ENCODE results near the gene TTLL11. TPM values are rescaled to one million over a fixed set of nuclear protein-coding genes. Genes with fewer than 3 reads are reported as not detected.

Gene TTLL11
- total RNA-seq, 1 donor from 2014 or later = 6.9 TPM

DNA sequence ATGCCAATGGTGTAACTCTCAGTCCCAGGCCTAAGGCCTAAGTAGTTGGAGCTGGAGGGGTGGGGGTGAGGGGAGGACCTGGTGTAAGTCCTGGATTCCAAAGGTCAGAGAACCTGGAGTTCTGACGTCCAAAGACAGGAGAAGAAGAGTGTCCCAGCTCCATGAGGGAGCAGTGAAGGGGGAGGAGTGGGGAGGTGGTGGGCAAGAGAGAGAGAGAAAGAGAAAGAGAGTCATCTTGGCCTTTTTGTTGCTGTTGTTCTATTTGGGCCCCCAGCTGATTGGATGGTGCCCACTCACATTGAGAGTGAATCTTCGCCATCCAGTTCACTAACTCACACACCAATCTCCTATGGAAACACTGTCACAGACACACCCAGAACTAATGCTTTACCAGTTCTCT lies 242.7 kb downstream of the TTLL11 start:
- peaks cover 26% of the 10 kb centered on the region for H3K27me3 Mint-ChIP-seq (ENCODE audit: low read depth, unreplicated experiment)
- H3K27me3 ChIP-seq (ENCODE audit: insufficient read depth, low read length) = no peaks in the 10 kb centered on the region
- FAIRE-seq (no peak), DNase-seq (ENCODE audit: low read depth) (no peak)
- no peaks in the 10 kb centered on the region for H3K9me3 ChIP-seq (ENCODE audit: insufficient read depth, low read depth, low read length)
- H2AFZ ChIP-seq (ENCODE audit: low read depth, low read length) = no peak overlapping the region
- H3K4me3 Mint-ChIP-seq (ENCODE audit: unreplicated experiment) = no peak overlapping the region
- TF ChIP-seq, protein P1, sequence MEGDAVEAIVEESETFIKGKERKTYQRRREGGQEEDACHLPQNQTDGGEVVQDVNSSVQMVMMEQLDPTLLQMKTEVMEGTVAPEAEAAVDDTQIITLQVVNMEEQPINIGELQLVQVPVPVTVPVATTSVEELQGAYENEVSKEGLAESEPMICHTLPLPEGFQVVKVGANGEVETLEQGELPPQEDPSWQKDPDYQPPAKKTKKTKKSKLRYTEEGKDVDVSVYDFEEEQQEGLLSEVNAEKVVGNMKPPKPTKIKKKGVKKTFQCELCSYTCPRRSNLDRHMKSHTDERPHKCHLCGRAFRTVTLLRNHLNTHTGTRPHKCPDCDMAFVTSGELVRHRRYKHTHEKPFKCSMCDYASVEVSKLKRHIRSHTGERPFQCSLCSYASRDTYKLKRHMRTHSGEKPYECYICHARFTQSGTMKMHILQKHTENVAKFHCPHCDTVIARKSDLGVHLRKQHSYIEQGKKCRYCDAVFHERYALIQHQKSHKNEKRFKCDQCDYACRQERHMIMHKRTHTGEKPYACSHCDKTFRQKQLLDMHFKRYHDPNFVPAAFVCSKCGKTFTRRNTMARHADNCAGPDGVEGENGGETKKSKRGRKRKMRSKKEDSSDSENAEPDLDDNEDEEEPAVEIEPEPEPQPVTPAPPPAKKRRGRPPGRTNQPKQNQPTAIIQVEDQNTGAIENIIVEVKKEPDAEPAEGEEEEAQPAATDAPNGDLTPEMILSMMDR (IDR thresholded peaks at IDR 0.05; ENCODE audit: insufficient read depth, low read depth, low read length) = no peak
- no peak for TF ChIP-seq EZH2 (IDR thresholded peaks at IDR 0.05; ENCODE audit: insufficient read depth, low read length)
- H3K27ac ChIP-seq (ENCODE audit: low read depth, low read length) = no peak overlapping the region
- no peaks in the 10 kb centered on the region for H4K20me1 ChIP-seq (ENCODE audit: insufficient read depth, low read length)
- H3K9me3 Mint-ChIP-seq (ENCODE audit: unreplicated experiment) = peaks cover 11% of the 10 kb centered on the region
- H3K27ac Mint-ChIP-seq (ENCODE audit: unreplicated experiment) = no peak overlapping the region
- no peak overlapping the region for H3K9ac ChIP-seq (ENCODE audit: low read length)
- no peak overlapping the region for H3K4me3 ChIP-seq (ENCODE audit: insufficient read depth, low read depth, low read length)
- no peaks in the 10 kb centered on the region for H3K4me1 Mint-ChIP-seq (ENCODE audit: low read depth, unreplicated experiment)
- no peaks in the 10 kb centered on the region for H3K36me3 Mint-ChIP-seq (ENCODE audit: low read depth, unreplicated experiment)
- no peaks in the 10 kb centered on the region for H3K4me1 ChIP-seq (ENCODE audit: insufficient read depth, low read length)
- H3K4me2 ChIP-seq (ENCODE audit: low read length) = no peak overlapping the region
- no peaks in the 10 kb centered on the region for H3K79me2 ChIP-seq (ENCODE audit: insufficient read depth, low read length)
- H3K36me3 ChIP-seq (ENCODE audit: insufficient read depth, low read length) = no peaks in the 10 kb centered on the region

DNA sequence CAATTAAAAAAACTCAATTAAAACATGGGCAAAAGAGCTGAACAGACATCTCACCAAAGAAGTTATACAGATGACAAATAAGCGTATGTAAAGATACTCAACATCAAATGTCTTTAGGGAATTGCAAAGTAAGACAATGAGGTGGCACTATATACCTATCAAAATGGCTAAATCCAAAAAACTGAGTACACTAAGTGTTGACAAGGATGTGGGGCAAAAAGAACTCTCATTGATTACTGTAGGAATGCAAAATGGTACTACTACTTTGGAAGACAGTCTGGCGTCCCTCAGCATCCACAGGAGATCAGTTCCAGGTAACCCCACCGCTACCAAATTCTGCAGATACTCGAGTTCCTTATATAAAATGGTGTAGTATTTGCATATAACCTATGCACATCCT lies 243.6 kb downstream of the TTLL11 start:
- Mint-ChIP-seq H3K4me3 (ENCODE audit: unreplicated experiment) (no peak overlapping the region), H3K4me1 (ENCODE audit: low read depth, unreplicated experiment) (no peaks in the 10 kb centered on the region), H3K9me3 (ENCODE audit: unreplicated experiment) (peaks cover 11% of the 10 kb centered on the region), H3K36me3 (ENCODE audit: low read depth, unreplicated experiment) (no peaks in the 10 kb centered on the region), H3K27ac (ENCODE audit: unreplicated experiment) (no peak overlapping the region), H3K27me3 (ENCODE audit: low read depth, unreplicated experiment) (peaks cover 18% of the 10 kb centered on the region)
- Histone ChIP-seq H4K20me1 (ENCODE audit: insufficient read depth, low read length) (no peaks in the 10 kb centered on the region), H3K4me1 (ENCODE audit: insufficient read depth, low read length) (no peaks in the 10 kb centered on the region), H3K36me3 (ENCODE audit: insufficient read depth, low read length) (no peaks in the 10 kb centered on the region), H3K9ac (ENCODE audit: low read length) (no peak overlapping the region), H3K79me2 (ENCODE audit: insufficient read depth, low read length) (no peaks in the 10 kb centered on the region), H3K4me2 (ENCODE audit: low read length) (no peak overlapping the region), H3K27ac (ENCODE audit: low read depth, low read length) (no peak overlapping the region), H3K27me3 (ENCODE audit: insufficient read depth, low read length) (no peaks in the 10 kb centered on the region), H3K4me3 (ENCODE audit: insufficient read depth, low read depth, low read length) (no peak overlapping the region), H2AFZ (ENCODE audit: low read depth, low read length) (no peak overlapping the region), H3K9me3 (ENCODE audit: insufficient read depth, low read depth, low read length) (no peaks in the 10 kb centered on the region)
- DNase-seq (ENCODE audit: low read depth) (no peak), FAIRE-seq (no peak)
- TF ChIP-seq EZH2 (IDR thresholded peaks at IDR 0.05; ENCODE audit: insufficient read depth, low read length) = no peak
- TF ChIP-seq, protein P1 (IDR thresholded peaks at IDR 0.05; ENCODE audit: insufficient read depth, low read depth, low read length) = no peak

DNA sequence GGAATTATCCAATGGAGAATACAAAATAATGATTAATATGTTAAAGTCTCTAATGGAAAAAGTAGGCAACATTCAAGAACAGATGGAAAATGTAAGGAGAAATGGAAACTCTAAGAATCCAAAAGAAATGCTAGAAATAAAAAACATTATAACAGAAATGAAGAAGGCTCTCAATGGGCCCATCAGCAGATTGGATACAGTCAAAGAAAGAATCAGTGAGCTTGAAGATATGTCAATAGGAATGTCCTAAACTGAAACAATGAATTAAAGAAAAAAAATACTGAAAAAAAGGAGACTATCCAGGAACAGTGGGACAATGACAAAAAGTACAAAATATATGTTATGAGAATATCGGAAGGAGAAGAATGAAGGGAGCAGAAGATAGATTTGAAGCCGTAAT lies 248.5 kb downstream of the TTLL11 start:
- Mint-ChIP-seq H3K9me3 (ENCODE audit: unreplicated experiment) (peaks cover 7% of the 10 kb centered on the region), H3K4me1 (ENCODE audit: low read depth, unreplicated experiment) (peaks cover 5% of the 10 kb centered on the region), H3K4me3 (ENCODE audit: unreplicated experiment) (no peak overlapping the region), H3K36me3 (ENCODE audit: low read depth, unreplicated experiment) (peaks cover 3% of the 10 kb centered on the region), H3K27me3 (ENCODE audit: low read depth, unreplicated experiment) (peaks cover 14% of the 10 kb centered on the region), H3K27ac (ENCODE audit: unreplicated experiment) (no peak overlapping the region)
- DNase-seq (ENCODE audit: low read depth) = no peak
- H3K4me3 ChIP-seq (ENCODE audit: insufficient read depth, low read depth, low read length) = no peak overlapping the region
- no peak overlapping the region for H3K27ac ChIP-seq (ENCODE audit: low read depth, low read length)
- peak overlapping the region; percentile 18 for H3K4me2 ChIP-seq (ENCODE audit: low read length)
- TF ChIP-seq, protein P1 (IDR thresholded peaks at IDR 0.05; ENCODE audit: insufficient read depth, low read depth, low read length) = no peak
- no peak for TF ChIP-seq EZH2 (IDR thresholded peaks at IDR 0.05; ENCODE audit: insufficient read depth, low read length)
- peak; percentile 58 for FAIRE-seq
- peak overlapping the region; percentile 12 for H2AFZ ChIP-seq (ENCODE audit: low read depth, low read length)
- H4K20me1 ChIP-seq (ENCODE audit: insufficient read depth, low read length) = no peaks in the 10 kb centered on the region
- H3K36me3 ChIP-seq (ENCODE audit: insufficient read depth, low read length) = no peaks in the 10 kb centered on the region
- H3K9me3 ChIP-seq (ENCODE audit: insufficient read depth, low read depth, low read length) = no peaks in the 10 kb centered on the region
- no peak overlapping the region for H3K9ac ChIP-seq (ENCODE audit: low read length)
- no peaks in the 10 kb centered on the region for H3K79me2 ChIP-seq (ENCODE audit: insufficient read depth, low read length)
- no peaks in the 10 kb centered on the region for H3K27me3 ChIP-seq (ENCODE audit: insufficient read depth, low read length)
- H3K4me1 ChIP-seq (ENCODE audit: insufficient read depth, low read length) = peaks cover 13% of the 10 kb centered on the region
